Colonic mucosa (tissue), 4 donors: ENCODE results near the gene PLXNA2. TPM values are rescaled to one million over a fixed set of nuclear protein-coding genes. Genes with fewer than 3 reads are reported as not detected.

Experiments
- DNase-seq: peaks from one replicate; pipeline ENCODE4 v3.0.0-alpha.2; 2020
- H3K27ac ChIP-seq: fragments of 200-600 bp; one replicate; pipeline ENCODE4 v1.8.0; 2021
- H3K27me3 ChIP-seq: fragments of 200-600 bp; one replicate; pipeline ENCODE4 v1.8.0; 2021
- H3K36me3 ChIP-seq: fragments of 200-600 bp; one replicate; pipeline ENCODE4 v1.8.0; 2021
- H3K4me1 ChIP-seq: fragments of 200-600 bp; one replicate; pipeline ENCODE4 v1.8.0; 2021; ENCODE audit warnings: mild to moderate bottlenecking
- H3K4me3 ChIP-seq: fragments of 200-600 bp; one replicate; pipeline ENCODE4 v1.8.0; 2021
- H3K9ac ChIP-seq, 2 donors: one replicate each; pipeline ENCODE4 v1.7.0; 2013; ENCODE audit warnings: control low read depth in 2 of 2, low read depth in 2 of 2, low read length in 2 of 2
- H3K9me3 ChIP-seq: fragments of 200-600 bp; one replicate; pipeline ENCODE4 v1.8.0; 2021
- CTCF ChIP-seq: fragments of 200-600 bp; IDR thresholded peaks from one replicate; pipeline ENCODE4 v1.8.0; 2022; ENCODE audit warnings: antibody characterized with exemption, mild to moderate bottlenecking
- intact Hi-C: fragments of 100-400 bp; cut with DNase I; formaldehyde crosslinking; loops from one replicate; pipeline ENCODE4 v1.14.1; 2022
- total RNA-seq, 2 donors: library from RNA; stranded (reverse); fragmentation: NEBNext Ultra II Directional in 1 of 2; extraction: Animal tissue kit (Norgen Biotek cat#: 25700) in 1 of 2; gene quantifications; one replicate each; pipeline ENCODE4 v1.2.1, GENCODE V29; 2021
- donor health status: healthy.
- donor health status: DM: no; HTN: no; CAD: no.
- donor health status: DM: no; HTN: no; CAD: no.

PLXNA2 gene
- total RNA-seq, 2 donors from 2014 or later = 46.1 to 81.6 TPM

GRCh38 chr1:208061632-208062031 lies 182.6 kb downstream of the PLXNA2 start:
- Histone ChIP-seq H3K27me3 (no peaks in the 10 kb centered on the region), H3K4me1 (no peaks in the 10 kb centered on the region), H3K4me3 (no peak overlapping the region), H3K9ac (no peak overlapping the region), H3K9me3 (no peaks in the 10 kb centered on the region), H3K27ac (no peak overlapping the region), H3K36me3 (no peaks in the 10 kb centered on the region)
- no peak for DNase-seq
- intact Hi-C loops = no loop called here
- TF ChIP-seq CTCF = no peak

- no peaks in the 10 kb centered on the region for H3K4me1 ChIP-seq
- H3K27ac ChIP-seq = no peak overlapping the region
- no peak for DNase-seq
- no peak overlapping the region for H3K9ac ChIP-seq
- TF ChIP-seq CTCF = no peak
- no peaks in the 10 kb centered on the region for H3K36me3 ChIP-seq
- H3K9me3 ChIP-seq = no peaks in the 10 kb centered on the region
- no peaks in the 10 kb centered on the region for H3K27me3 ChIP-seq
- no peak overlapping the region for H3K4me3 ChIP-seq
- intact Hi-C loops = no loop called here
Observed at GRCh38 chr1:208061118-208061517, 183.1 kb downstream of the PLXNA2 start.

GRCh38 chr1:208060215-208060869 lies 183.8 kb downstream of the PLXNA2 start:
- no peak for DNase-seq
- no peak overlapping the region for H3K9ac ChIP-seq
- intact Hi-C loops = no loop called here
- H3K4me1 ChIP-seq = no peaks in the 10 kb centered on the region
- H3K27ac ChIP-seq = no peak overlapping the region
- H3K36me3 ChIP-seq = no peaks in the 10 kb centered on the region
- no peak for TF ChIP-seq CTCF
- H3K9me3 ChIP-seq = no peaks in the 10 kb centered on the region
- no peaks in the 10 kb centered on the region for H3K27me3 ChIP-seq
- H3K4me3 ChIP-seq = no peak overlapping the region

GRCh38 chr1:208059409-208060001 lies 184.7 kb downstream of the PLXNA2 start:
- H3K9ac ChIP-seq = no peak overlapping the region
- intact Hi-C loops = no loop called here
- no peaks in the 10 kb centered on the region for H3K36me3 ChIP-seq
- no peaks in the 10 kb centered on the region for H3K4me1 ChIP-seq
- no peaks in the 10 kb centered on the region for H3K9me3 ChIP-seq
- DNase-seq = no peak
- H3K27me3 ChIP-seq = no peaks in the 10 kb centered on the region
- TF ChIP-seq CTCF = no peak
- no peak overlapping the region for H3K4me3 ChIP-seq
- no peak overlapping the region for H3K27ac ChIP-seq

GRCh38 chr1:208058756-208059155 lies 185.4 kb downstream of the PLXNA2 start:
- H3K4me3 ChIP-seq = no peak overlapping the region
- H3K27me3 ChIP-seq = no peaks in the 10 kb centered on the region
- H3K36me3 ChIP-seq = no peaks in the 10 kb centered on the region
- H3K4me1 ChIP-seq = no peaks in the 10 kb centered on the region
- no peak overlapping the region for H3K27ac ChIP-seq
- H3K9ac ChIP-seq = no peak overlapping the region
- DNase-seq = no peak
- no peak for TF ChIP-seq CTCF
- no peaks in the 10 kb centered on the region for H3K9me3 ChIP-seq
- intact Hi-C loops = no loop called here
